ENCODE results near the gene PSMG2.

PSMG2 gene

DNA sequence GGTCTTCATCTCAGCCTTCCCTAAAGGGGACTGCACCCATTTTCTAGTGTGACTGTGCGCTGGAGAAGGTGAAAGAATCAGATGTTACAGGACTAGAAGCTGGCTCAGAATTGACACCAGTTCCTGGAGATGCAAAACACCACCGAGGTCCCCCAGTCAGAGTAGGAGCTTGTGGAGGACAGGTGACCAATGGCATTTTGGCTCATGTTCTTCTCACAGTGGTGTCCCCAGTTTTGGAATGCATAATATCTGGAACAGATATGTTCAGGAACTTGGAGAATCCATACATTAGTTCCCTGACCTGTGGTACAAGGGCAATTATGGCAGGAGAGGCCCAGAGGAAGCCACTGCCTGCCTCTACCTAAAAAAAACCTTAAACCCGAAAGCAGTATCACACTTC is 66.3 kb downstream of the PSMG2 start:
- TF ChIP-seq, protein P1, sequence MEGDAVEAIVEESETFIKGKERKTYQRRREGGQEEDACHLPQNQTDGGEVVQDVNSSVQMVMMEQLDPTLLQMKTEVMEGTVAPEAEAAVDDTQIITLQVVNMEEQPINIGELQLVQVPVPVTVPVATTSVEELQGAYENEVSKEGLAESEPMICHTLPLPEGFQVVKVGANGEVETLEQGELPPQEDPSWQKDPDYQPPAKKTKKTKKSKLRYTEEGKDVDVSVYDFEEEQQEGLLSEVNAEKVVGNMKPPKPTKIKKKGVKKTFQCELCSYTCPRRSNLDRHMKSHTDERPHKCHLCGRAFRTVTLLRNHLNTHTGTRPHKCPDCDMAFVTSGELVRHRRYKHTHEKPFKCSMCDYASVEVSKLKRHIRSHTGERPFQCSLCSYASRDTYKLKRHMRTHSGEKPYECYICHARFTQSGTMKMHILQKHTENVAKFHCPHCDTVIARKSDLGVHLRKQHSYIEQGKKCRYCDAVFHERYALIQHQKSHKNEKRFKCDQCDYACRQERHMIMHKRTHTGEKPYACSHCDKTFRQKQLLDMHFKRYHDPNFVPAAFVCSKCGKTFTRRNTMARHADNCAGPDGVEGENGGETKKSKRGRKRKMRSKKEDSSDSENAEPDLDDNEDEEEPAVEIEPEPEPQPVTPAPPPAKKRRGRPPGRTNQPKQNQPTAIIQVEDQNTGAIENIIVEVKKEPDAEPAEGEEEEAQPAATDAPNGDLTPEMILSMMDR (IDR thresholded peaks at IDR 0.05) = no peak
- H3K4me1 ChIP-seq (ENCODE audit: control insufficient read depth in 1 of 2, insufficient read depth in 1 of 2, low read depth in 1 of 2, low read length in 1 of 2) = no peaks in the 10 kb centered on the region
- no peak overlapping the region for H3K27ac ChIP-seq
- no peaks in the 10 kb centered on the region for H3K27me3 ChIP-seq
- no peaks in the 10 kb centered on the region for H3K9me3 ChIP-seq
- no peaks in the 10 kb centered on the region for H3K36me3 ChIP-seq
- no peak overlapping the region for H3K4me3 ChIP-seq (ENCODE audit: low read depth in 1 of 2, low read length in 1 of 2)

DNA sequence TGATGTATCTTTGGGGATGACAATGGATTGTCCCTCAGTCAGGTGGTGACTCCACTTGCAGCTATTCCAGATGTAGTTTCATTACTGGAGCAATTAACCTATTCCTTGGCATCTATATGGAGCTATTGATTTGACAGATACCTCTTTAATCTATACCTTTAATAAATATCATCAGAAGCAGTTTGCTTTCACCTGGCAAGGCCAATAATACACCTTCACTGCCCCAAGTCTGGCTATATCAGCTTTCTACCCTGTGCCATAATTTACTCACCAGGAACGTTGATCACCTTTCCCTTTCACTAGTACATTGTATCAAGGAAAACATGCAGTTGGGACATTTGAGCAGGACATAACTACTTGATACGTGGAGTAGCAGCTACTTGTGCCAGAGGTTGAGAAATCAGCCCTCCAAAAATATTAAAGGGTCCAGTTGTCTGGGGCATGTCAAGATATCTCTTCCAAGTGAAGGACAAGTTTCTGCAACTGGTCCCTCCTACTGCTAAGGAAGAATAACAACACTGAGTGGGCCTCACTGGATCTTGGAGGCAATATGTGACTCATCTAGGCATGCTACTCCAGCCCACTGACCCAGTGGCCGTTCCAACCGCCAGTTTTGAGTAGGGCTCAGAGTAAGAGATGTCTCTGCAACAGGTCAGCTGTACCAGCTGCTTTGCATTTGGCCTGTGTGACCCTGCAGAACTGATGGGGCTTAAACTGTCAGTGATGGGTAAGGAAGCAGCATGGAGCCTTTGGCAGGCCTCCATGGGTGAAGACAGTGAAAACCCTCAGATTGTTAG is 67.0 kb downstream of the PSMG2 start:
- Histone ChIP-seq H3K4me1 (ENCODE audit: control insufficient read depth in 1 of 2, insufficient read depth in 1 of 2, low read depth in 1 of 2, low read length in 1 of 2) (no peaks in the 10 kb centered on the region), H3K36me3 (no peaks in the 10 kb centered on the region)
- TF ChIP-seq, protein P1 (IDR thresholded peaks at IDR 0.05) = no peak

DNA sequence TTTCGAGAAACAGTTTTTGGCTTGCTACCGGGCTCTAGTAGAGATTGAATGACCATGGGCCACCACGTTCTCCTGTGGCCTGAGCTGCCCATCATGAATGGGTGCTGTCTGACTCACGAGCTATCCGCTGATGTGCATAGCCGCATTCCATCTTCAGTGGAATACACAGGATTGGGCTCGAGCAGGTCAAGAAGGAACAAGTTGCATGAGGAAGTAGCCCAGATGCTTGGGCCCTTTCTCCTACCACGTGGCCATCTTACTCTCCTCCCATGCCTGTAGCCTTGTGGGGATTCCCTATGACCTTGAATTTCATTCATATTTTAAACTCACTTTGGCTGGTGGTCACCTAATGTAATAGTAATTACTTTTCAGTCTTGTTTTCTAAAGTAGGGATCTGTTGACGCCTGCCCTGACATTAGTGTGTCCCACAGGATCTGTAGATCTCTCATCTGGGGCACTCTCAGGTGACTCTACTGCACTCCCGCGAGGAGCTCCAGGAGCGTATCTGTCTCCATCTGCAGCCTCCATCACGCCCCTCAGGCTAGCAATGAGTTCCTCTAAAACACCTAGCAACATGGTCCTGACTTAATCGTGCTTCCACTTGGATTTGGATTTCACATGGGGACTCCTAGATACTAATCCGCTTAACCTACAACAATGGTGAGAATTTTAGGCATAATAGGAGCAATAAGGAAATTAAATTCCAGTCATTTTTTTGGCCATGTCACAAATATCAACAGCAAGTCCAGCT is 67.8 kb downstream of the PSMG2 start:
- no peak overlapping the region for H3K4me3 ChIP-seq (ENCODE audit: low read depth in 1 of 2, low read length in 1 of 2)
- H3K4me1 ChIP-seq (ENCODE audit: control insufficient read depth in 1 of 2, insufficient read depth in 1 of 2, low read depth in 1 of 2, low read length in 1 of 2) = no peaks in the 10 kb centered on the region
- H3K27me3 ChIP-seq = no peaks in the 10 kb centered on the region
- no peaks in the 10 kb centered on the region for H3K36me3 ChIP-seq
- H3K27ac ChIP-seq = no peak overlapping the region
- no peaks in the 10 kb centered on the region for H3K9me3 ChIP-seq
- TF ChIP-seq, protein P1 (IDR thresholded peaks at IDR 0.05) = no peak

More for the DNA sequence above, 67.0 kb downstream of the PSMG2 start:
- Histone ChIP-seq H3K27ac (no peak overlapping the region), H3K9me3 (no peaks in the 10 kb centered on the region), H3K27me3 (no peaks in the 10 kb centered on the region), H3K4me3 (ENCODE audit: low read depth in 1 of 2, low read length in 1 of 2) (no peak overlapping the region)

DNA sequence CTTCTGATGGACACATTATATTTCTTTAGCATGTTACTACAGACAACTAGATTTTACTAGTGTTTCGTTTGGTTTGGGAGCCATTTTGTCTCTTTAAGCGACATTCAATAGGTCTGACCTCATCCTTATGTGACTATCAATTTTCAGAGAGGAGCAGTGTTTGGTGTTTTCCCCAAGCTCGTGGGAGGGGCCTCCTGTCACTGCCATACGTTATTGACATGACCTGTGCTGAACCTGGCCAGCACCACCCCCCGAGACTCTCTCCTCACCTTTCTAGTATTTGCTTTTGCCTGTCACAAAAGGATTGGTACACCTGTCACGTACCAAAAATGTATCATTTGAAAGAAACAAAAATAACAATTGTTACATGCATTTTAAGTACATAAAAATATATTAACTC is 69.3 kb downstream of the PSMG2 start:
- Histone ChIP-seq H3K4me1 (ENCODE audit: control insufficient read depth in 1 of 2, insufficient read depth in 1 of 2, low read depth in 1 of 2, low read length in 1 of 2) (no peaks in the 10 kb centered on the region), H3K27me3 (peaks cover 8% of the 10 kb centered on the region), H3K27ac (no peak overlapping the region), H3K36me3 (no peaks in the 10 kb centered on the region), H3K9me3 (no peaks in the 10 kb centered on the region), H3K4me3 (ENCODE audit: low read depth in 1 of 2, low read length in 1 of 2) (no peak overlapping the region)
- TF ChIP-seq, protein P1 (IDR thresholded peaks at IDR 0.05) = no peak

DNA sequence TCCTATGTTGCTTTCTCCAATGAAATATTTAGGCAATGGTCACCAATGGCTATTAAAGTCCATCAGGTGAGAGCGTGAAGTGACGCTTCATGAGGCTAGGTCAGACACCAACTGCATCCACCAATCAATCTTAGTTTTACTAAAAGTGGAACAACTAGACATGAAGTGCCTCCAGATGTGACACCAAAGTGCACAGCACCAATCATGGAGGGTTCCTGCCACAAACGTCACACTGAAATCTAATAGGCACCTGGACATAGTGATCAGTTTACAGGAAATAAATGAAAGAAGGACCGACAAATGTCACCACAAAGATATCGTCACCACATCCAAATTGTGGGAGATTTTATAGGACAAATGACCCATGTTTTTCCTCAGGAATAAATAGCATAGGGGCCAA is 70.5 kb downstream of the PSMG2 start:
- Histone ChIP-seq H3K27ac (no peak overlapping the region), H3K4me1 (ENCODE audit: control insufficient read depth in 1 of 2, insufficient read depth in 1 of 2, low read depth in 1 of 2, low read length in 1 of 2) (no peaks in the 10 kb centered on the region), H3K27me3 (peaks cover 16% of the 10 kb centered on the region), H3K36me3 (no peaks in the 10 kb centered on the region), H3K4me3 (ENCODE audit: low read depth in 1 of 2, low read length in 1 of 2) (no peak overlapping the region), H3K9me3 (no peaks in the 10 kb centered on the region)
- TF ChIP-seq, protein P1 (IDR thresholded peaks at IDR 0.05) = no peak
